ENCODE measurements around the gene LINGO1.

The LINGO1 gene

DNA sequence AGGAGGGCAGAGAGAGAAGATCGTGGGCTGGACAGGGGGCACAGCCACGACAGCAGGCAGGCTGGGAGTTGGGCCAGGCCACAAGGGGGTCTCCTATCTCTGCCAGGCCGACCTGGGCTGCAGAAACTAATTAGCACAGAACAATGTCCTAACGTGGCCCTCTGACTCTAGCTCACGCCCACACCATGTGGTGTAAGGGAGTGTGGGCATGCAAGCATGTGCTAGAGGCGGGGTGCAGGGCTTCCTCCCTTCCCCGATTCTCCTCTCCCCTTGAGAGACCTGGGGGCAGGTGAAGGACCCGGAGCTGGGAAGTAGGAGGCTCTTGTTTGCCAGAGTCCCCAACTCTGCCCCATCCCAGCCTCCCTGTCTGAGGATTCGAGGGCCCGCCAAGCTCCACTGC is 65.5 kb downstream of the LINGO1 start:
- DNase-seq (ENCODE audit: low spot score): no peak
- ChIA-PET POLR2A (ENCODE audit: low non-redundant PET) (no interaction called here), CTCF (interaction anchor here (0.9 to 1.1 kb wide), 2 partner anchors 24 to 66 kb away, joined by 3 to 8 read pairs; no protein-coding TSS in a partner anchor)
- no peak overlapping the region for H3K27ac ChIP-seq
- TF ChIP-seq, protein P1, sequence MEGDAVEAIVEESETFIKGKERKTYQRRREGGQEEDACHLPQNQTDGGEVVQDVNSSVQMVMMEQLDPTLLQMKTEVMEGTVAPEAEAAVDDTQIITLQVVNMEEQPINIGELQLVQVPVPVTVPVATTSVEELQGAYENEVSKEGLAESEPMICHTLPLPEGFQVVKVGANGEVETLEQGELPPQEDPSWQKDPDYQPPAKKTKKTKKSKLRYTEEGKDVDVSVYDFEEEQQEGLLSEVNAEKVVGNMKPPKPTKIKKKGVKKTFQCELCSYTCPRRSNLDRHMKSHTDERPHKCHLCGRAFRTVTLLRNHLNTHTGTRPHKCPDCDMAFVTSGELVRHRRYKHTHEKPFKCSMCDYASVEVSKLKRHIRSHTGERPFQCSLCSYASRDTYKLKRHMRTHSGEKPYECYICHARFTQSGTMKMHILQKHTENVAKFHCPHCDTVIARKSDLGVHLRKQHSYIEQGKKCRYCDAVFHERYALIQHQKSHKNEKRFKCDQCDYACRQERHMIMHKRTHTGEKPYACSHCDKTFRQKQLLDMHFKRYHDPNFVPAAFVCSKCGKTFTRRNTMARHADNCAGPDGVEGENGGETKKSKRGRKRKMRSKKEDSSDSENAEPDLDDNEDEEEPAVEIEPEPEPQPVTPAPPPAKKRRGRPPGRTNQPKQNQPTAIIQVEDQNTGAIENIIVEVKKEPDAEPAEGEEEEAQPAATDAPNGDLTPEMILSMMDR (conservative IDR thresholded peaks at IDR 0.05; ENCODE audit: low read depth): no peak

DNA sequence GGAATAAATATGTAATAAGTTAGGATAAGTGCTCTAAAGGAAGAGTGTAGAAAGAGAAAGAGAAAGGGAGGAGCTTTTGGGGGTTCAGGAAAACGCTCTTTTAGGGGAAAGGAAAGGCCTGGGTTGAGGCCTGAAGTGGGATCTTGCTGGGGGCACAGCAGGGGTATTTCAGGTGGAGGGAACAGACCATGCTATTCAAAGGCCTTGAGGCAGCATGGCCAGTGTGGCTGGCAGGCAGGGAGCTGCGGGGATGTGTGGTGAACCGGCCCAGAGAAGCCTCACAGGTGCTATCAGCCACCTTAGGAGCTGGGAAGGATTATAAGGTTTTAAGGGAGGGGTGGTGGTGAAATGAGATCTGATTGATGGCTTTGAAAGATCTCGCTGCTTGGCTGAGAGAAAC is 66.6 kb downstream of the LINGO1 start:
- H3K27ac ChIP-seq: no peak overlapping the region
- POLR2A ChIA-PET (ENCODE audit: low non-redundant PET): no interaction called here
- TF ChIP-seq, protein P1 (conservative IDR thresholded peaks at IDR 0.05; ENCODE audit: low read depth): no peak
- DNase-seq (ENCODE audit: low spot score): no peak
- CTCF ChIA-PET: interaction anchor here (0.6 to 1.1 kb wide), 2 partner anchors 23 to 531 kb away, joined by 3 to 8 read pairs; no protein-coding TSS in a partner anchor

DNA sequence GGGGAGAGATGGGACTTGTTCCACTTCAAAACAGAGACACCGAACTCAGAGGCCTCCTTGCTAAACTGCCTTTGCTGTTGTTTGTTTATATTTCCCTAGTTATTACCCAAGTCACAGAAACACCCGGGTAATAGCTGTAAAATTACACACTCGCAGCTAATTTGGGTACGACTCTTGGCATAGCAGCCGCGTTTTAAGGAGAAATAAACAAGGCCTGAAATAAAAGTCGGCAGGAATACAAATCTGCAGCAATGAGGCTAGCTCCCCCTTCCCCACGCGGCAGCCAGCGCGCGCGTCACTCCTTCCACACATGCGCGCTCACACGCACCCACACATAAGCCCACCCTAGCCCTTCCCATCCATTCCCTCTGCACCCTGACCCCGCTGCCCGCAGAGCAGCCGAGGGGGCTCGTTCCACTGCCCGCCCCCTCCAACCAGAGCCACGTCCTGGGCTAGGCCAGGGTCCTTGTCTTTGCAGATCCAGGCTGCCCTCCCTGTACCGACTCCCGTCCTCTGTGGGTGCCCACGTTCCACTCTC is 67.3 kb downstream of the LINGO1 start:
- TF ChIP-seq, protein P1 (conservative IDR thresholded peaks at IDR 0.05; ENCODE audit: low read depth): no peak
- CTCF ChIA-PET: no interaction called here
- DNase-seq (ENCODE audit: low spot score): no peak
- POLR2A ChIA-PET (ENCODE audit: low non-redundant PET): no interaction called here
- no peak overlapping the region for H3K27ac ChIP-seq

DNA sequence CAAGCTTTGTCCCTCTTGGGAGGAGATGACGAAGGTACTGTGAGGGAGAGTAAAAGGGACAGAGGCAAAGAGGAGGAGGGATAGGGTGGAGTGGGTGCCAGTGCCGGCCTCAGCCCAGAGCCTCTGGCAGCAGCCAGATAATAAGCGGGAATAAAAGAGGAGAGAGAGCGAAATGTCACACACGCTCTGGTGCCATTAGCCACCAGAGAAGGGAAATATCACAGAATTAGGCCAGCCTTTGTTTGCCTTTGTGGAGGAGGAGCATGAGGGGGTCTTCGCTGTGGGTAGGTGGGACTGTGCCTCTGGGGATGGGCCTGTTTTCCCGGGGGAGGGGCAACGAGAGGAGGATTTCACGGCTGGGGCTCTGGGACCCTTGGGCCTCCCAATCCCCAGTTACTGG is 67.8 kb downstream of the LINGO1 start:
- ChIA-PET POLR2A (ENCODE audit: low non-redundant PET) (no interaction called here), CTCF (no interaction called here)
- no peak overlapping the region for H3K27ac ChIP-seq
- TF ChIP-seq, protein P1 (conservative IDR thresholded peaks at IDR 0.05; ENCODE audit: low read depth): no peak
- DNase-seq (ENCODE audit: low spot score): no peak

DNA sequence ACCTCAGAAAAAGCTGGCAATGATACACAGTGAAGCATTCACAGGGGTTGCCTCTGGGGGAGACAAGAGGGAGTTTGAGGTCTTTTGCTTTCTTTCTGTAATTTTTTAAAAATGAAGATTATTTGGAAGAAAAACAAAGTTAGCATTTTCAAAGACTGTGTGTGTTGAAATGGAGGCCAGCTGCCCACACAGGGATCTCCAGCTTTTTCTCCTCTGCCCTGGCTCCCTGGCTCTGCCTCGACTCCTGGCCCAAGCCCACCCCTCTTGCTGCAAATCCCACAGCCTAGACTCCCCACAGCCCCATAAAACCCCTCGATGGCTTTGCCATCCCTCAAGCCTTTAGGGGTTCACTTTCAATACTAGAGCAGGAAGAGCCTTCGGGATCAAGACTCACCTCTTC is 68.4 kb downstream of the LINGO1 start:
- H3K27ac ChIP-seq: no peak overlapping the region
- ChIA-PET CTCF (no interaction called here), POLR2A (ENCODE audit: low non-redundant PET) (no interaction called here)
- DNase-seq (ENCODE audit: low spot score): no peak
- TF ChIP-seq, protein P1 (conservative IDR thresholded peaks at IDR 0.05; ENCODE audit: low read depth): no peak

DNA sequence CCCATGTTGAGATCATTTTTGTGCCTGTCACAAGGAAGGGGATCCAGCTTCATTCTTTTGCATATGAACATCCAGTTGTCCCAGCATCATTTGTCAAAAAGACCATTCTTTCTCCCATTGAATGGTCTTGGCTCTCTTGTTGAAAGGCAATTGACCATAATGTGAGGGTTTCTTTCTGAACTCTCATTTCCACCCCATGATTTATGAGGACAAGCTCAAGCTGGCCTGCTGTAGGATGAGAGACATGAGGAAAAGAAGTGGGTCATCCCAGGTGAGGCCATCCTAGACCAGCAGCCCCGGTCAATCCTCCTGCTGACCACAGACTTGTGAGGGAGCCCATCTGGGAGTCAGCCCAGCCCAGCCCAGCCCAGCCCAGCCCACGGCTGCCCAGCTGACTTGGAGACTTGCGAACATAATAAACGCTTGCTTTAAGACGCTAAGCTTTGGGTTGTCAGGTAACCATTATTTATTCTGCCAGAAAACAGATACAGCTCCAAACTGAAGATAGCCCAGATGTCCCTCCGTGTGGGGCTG is 69.0 kb downstream of the LINGO1 start:
- no peak overlapping the region for H3K27ac ChIP-seq
- CTCF ChIA-PET: no interaction called here
- TF ChIP-seq, protein P1 (conservative IDR thresholded peaks at IDR 0.05; ENCODE audit: low read depth): no peak
- POLR2A ChIA-PET (ENCODE audit: low non-redundant PET): no interaction called here
- no peak for DNase-seq (ENCODE audit: low spot score)

Measured in RWPE1 (cell line).